B cell (primary cell): Measurements from ENCODE around the gene CORO1C. TPM values are rescaled to one million over a fixed set of nuclear protein-coding genes. Genes with fewer than 3 reads are reported as not detected.

Source experiments
- ATAC-seq: fragments of 200-7000 bp; cut with Tn5 transposase; one replicate; pipeline ENCODE4 v1.10.0; 2021; ENCODE audit warnings: low read depth, mild to moderate bottlenecking, moderate number of reproducible peaks, moderate library complexity
- CTCF ChIA-PET: fragments of 350-600 bp; sonication (Branson Sonifier 250); formaldehyde crosslinking; loops from one replicate; lab custom pipeline; 2021; ENCODE audit warnings: antibody characterized with exemption, inconsistent platforms; lab: Charles Lee
- POLR2A ChIA-PET: fragments of 350-600 bp; sonication (Branson Sonifier 250); formaldehyde crosslinking; loops from one replicate; lab custom pipeline; 2021; ENCODE audit warnings: antibody characterized with exemption; lab: Charles Lee
- DNase-seq: peaks from one replicate; pipeline ENCODE4 v3.0.0; 2013
- H2AFZ ChIP-seq: 2 replicates; pipeline ENCODE4 v1.6.1; 2012; ENCODE audit warnings: mild to moderate bottlenecking, low read depth, low read length; ENCODE audit not compliant: insufficient read depth, poor library complexity, severe bottlenecking
- H3K27ac ChIP-seq, 2 donors: 1 replicate in 1 of 2; 2 replicates in 1 of 2; pipeline ENCODE4 v1.5.1; 2012 to 2013; ENCODE audit warnings: low read length in 2 of 2, mild to moderate bottlenecking in 2 of 2, moderate library complexity in 1 of 2
- H3K27me3 ChIP-seq, 4 experiments: fragments of 200-600 bp in 1 of 4; sonication (generic) in 1 of 4; replicated peaks in 1 of 4; 1 replicate in 2 of 4; 2 replicates in 2 of 4; pipeline versions ENCODE4 v1.6.1 to v1.7.0; 2013 to 2016; ENCODE audit warnings: low read length in 3 of 4, mild to moderate bottlenecking in 2 of 4, mixed read lengths in 1 of 4, moderate library complexity in 1 of 4; ENCODE audit not compliant: insufficient read depth in 4 of 4, control insufficient read depth in 3 of 4; ENCODE audit errors: control extremely low read depth in 1 of 4
- H3K36me3 ChIP-seq, 2 experiments: replicated peaks in 1 of 2; 1 replicate in 1 of 2; 2 replicates in 1 of 2; pipeline versions ENCODE4 v1.6.1 to v1.7.1; 2013; ENCODE audit warnings: low read length in 1 of 2; ENCODE audit not compliant: insufficient read depth in 2 of 2, control insufficient read depth in 1 of 2; ENCODE audit errors: control extremely low read depth in 1 of 2, extremely low read depth in 1 of 2
- H3K4me1 ChIP-seq, 2 donors: fragments of 200-600 bp in 1 of 2; sonication (generic) in 1 of 2; 1 replicate in 1 of 2; 2 replicates in 1 of 2; pipeline versions ENCODE4 v1.5.1 to v1.6.1; 2013 to 2017; ENCODE audit warnings: low read length in 2 of 2; ENCODE audit not compliant: control insufficient read depth in 2 of 2, insufficient read depth in 2 of 2
- H3K4me2 ChIP-seq: replicated peaks from 2 replicates; pipeline ENCODE3; 2012; ENCODE audit warnings: mild to moderate bottlenecking, low read depth, low read length; ENCODE audit not compliant: poor library complexity, severe bottlenecking
- H3K4me3 ChIP-seq, 5 experiments: fragments of 200-600 bp in 1 of 5; sonication (generic) in 1 of 5; 1 replicate in 3 of 5; 2 replicates in 2 of 5; pipeline versions ENCODE4 v1.5.1 to v1.7.0; 2011 to 2016; ENCODE audit warnings: low read length in 4 of 5, mild to moderate bottlenecking in 4 of 5, low read depth in 2 of 5, control low read depth in 1 of 5, moderate library complexity in 1 of 5; ENCODE audit not compliant: insufficient read depth in 1 of 5; ENCODE audit errors: control extremely low read depth in 1 of 5, extremely low read depth in 1 of 5
- H3K79me2 ChIP-seq: fragments of 200-600 bp; sonication (generic); one replicate; pipeline ENCODE4 v1.6.0; 2016; ENCODE audit warnings: low read length; ENCODE audit not compliant: control insufficient read depth, insufficient read depth
- H3K9ac ChIP-seq: fragments of 200-600 bp; sonication (generic); 2 replicates; pipeline ENCODE4 v1.6.1; 2017; ENCODE audit warnings: mild to moderate bottlenecking, low read length, moderate library complexity
- H3K9me3 ChIP-seq, 3 donors: one replicate each; pipeline versions ENCODE4 v1.6.1 to v1.7.1; 2013; ENCODE audit warnings: low read length in 2 of 3; ENCODE audit not compliant: control insufficient read depth in 2 of 3, insufficient read depth in 1 of 3; ENCODE audit errors: control extremely low read depth in 1 of 3
- H4K20me1 ChIP-seq: 2 replicates; pipeline ENCODE4 v1.6.0; 2012; ENCODE audit warnings: mild to moderate bottlenecking, low read length; ENCODE audit not compliant: insufficient read depth, control insufficient read depth, poor library complexity, severe bottlenecking
- H3K27ac Mint-ChIP-seq: one replicate; pipeline ENCODE4 v1.8.0; 2021; ENCODE audit warnings: mixed read lengths
- H3K27me3 Mint-ChIP-seq: one replicate; pipeline ENCODE4 v1.8.0; 2021; ENCODE audit warnings: mixed read lengths
- H3K4me1 Mint-ChIP-seq: one replicate; pipeline ENCODE4 v1.8.0; 2021; ENCODE audit warnings: mixed read lengths
- H3K4me3 Mint-ChIP-seq: one replicate; pipeline ENCODE4 v1.8.0; 2021; ENCODE audit warnings: mixed read lengths
- H3K9me3 Mint-ChIP-seq: one replicate; pipeline ENCODE4 v1.8.0; 2022; ENCODE audit warnings: mixed read lengths; ENCODE audit not compliant: insufficient read depth
- EZH2 ChIP-seq: IDR thresholded peaks from 2 replicates; pipeline ENCODE4 v1.6.1; 2012; ENCODE audit warnings: borderline replicate concordance, low read depth, mild to moderate bottlenecking, moderate library complexity, low read length; ENCODE audit not compliant: insufficient read depth, poor library complexity, severe bottlenecking
- WGBS: methylation state at CpG from one replicate; pipeline ENCODE4 v1.1.5; 2013; ENCODE audit warnings: missing lambda C conversion rate; ENCODE audit not compliant: insufficient coverage; 5-methylcytosine and 5-hydroxymethylcytosine counted together
- intact Hi-C: fragments of 100-400 bp; cut with micrococcal nuclease; formaldehyde crosslinking; loops from one replicate; pipeline ENCODE4 v1.10.0; 2022
- polyA plus RNA-seq: library from polyadenylated mRNA; depleted of rRNA; stranded (reverse); fragments of >200 nt; gene quantifications from 2 replicates; pipeline ENCODE4 v1.2.3, GENCODE V29; 2012
- total RNA-seq, 2 donors: library from RNA; stranded (reverse); fragments of 120-200 nt in 1 of 2; gene quantifications; 1 replicate in 1 of 2; 2 replicates in 1 of 2; pipeline versions ENCODE4 v1.2.3 to v1.2.4, GENCODE V29; 2013 to 2022
- TF ChIP-seq, protein P1 (sequence below): fragments of 200-600 bp; IDR thresholded peaks from one replicate; pipeline ENCODE4 v1.8.0; 2022; ENCODE audit warnings: antibody characterized with exemption, mild to moderate bottlenecking

CORO1C gene
- total and polyA plus RNA-seq, 2 donors (not counting 1 experiment from before 2014, with no cell fraction given): 19.2 to 68.0 TPM

DNA sequence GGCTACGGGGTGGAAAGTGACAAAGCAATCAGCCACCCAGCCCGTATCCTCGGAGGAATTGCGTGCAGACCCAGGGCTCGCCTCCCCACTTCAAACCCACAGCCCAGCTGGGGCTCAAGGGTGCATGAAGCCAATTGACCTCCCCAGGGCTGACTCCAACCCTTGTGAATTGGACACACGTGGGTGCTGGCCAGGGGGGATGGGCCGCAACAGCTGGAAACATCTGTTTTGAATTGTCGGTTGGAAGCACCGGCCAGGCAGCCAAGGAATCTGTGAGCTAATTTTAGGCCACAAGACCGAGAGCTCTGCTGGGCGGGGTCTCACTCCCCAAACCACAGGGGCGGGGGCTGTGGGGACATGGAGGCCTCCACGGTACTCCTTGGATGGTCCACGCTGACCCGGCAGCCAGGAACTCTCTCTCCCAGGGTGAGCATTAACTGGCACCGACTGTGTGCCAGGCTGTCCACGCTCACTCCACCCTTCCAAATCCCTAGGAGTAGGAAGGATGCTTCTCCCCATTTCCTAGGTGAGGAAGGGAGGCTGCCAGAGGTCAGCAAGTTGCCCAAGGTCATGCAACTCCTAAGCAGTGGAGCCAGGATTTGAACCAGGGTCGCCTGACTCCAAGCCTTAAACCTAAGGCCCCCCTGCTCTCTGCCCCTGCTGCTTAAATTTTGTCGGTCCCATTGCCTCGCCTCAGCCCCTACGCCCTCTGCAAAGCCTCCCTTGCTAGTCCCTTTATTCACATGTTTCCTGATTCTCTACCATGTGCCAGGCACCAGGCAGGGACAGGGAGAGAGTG, 121.6 kb downstream of the CORO1C start:
- Mint-ChIP-seq H3K9me3 (no peaks in the 10 kb centered on the region), H3K27ac (peak overlapping the region; percentile 26), H3K27me3 (peaks cover 10% of the 10 kb centered on the region), H3K4me1 (peaks cover 24% of the 10 kb centered on the region), H3K4me3 (no peak overlapping the region)
- no peak overlapping the region for H3K4me2 ChIP-seq
- DNase-seq (no peak), ATAC-seq (no peak)
- no peaks in the 10 kb centered on the region for H3K79me2 ChIP-seq
- intact Hi-C loops: no loop called here
- WGBS: 19% methylated on average over 18 of the region's 21 CpGs
- no peak overlapping the region for H3K9ac ChIP-seq
- no peak for TF ChIP-seq EZH2
- TF ChIP-seq, protein P1, sequence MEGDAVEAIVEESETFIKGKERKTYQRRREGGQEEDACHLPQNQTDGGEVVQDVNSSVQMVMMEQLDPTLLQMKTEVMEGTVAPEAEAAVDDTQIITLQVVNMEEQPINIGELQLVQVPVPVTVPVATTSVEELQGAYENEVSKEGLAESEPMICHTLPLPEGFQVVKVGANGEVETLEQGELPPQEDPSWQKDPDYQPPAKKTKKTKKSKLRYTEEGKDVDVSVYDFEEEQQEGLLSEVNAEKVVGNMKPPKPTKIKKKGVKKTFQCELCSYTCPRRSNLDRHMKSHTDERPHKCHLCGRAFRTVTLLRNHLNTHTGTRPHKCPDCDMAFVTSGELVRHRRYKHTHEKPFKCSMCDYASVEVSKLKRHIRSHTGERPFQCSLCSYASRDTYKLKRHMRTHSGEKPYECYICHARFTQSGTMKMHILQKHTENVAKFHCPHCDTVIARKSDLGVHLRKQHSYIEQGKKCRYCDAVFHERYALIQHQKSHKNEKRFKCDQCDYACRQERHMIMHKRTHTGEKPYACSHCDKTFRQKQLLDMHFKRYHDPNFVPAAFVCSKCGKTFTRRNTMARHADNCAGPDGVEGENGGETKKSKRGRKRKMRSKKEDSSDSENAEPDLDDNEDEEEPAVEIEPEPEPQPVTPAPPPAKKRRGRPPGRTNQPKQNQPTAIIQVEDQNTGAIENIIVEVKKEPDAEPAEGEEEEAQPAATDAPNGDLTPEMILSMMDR: no peak
- no peak overlapping the region for H2AFZ ChIP-seq
- H3K9me3 ChIP-seq: peaks cover 0 to 4% (median 0%) of the 10 kb centered on the region in 3 donors
- H3K27ac ChIP-seq: no peak overlapping the region
- ChIA-PET CTCF (interaction anchor here (1.3 to 13.8 kb wide), 6 partner anchors 8 to 340 kb away, joined by 3 to 135 read pairs (median 8); no protein-coding TSS in a partner anchor), POLR2A (no interaction called here)
- H3K27me3 ChIP-seq: peaks cover 0 to 12% (median 2%) of the 10 kb centered on the region in 4 experiments
- H3K4me3 ChIP-seq: no peak overlapping the region
- no peaks in the 10 kb centered on the region for H4K20me1 ChIP-seq
- peaks cover 14 to 23% of the 10 kb centered on the region in 2 donors for H3K4me1 ChIP-seq
- H3K36me3 ChIP-seq: no peaks in the 10 kb centered on the region

DNA sequence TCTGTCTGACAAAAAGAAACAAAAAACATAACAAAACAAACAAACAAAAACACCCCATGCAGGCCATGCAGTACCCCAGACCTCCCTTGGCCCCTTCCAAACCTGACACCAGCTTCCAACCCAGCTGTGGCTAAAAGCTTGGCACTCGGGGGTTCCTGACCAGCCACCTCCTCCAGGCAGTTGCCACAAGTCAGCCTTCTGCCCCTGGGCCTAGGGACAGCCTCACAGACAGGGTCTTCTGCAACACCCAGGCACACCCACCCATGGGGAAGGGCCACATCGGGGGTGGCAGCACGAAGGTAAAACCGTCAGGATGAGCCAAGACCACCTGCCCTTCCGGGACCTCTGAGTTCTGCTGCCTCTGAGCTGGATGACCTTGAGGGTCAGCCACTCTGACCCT, 122.7 kb downstream of the CORO1C start:
- no peak overlapping the region for H3K4me3 ChIP-seq
- H3K27ac ChIP-seq: no peak overlapping the region
- WGBS: 86% methylated on average over 5 of the region's 5 CpGs
- intact Hi-C loops: no loop called here
- H3K9me3 Mint-ChIP-seq: no peaks in the 10 kb centered on the region
- ChIA-PET CTCF (interaction anchor here (1.0 to 13.7 kb wide), 4 partner anchors 9 to 196 kb away, joined by 3 to 102 read pairs (median 8); no protein-coding TSS in a partner anchor), POLR2A (no interaction called here)
- DNase-seq (no peak), ATAC-seq (no peak)
- no peak overlapping the region for H3K4me2 ChIP-seq
- peaks cover 0 to 4% (median 0%) of the 10 kb centered on the region in 3 donors for H3K9me3 ChIP-seq
- H3K4me1 ChIP-seq: peaks cover 11 to 21% of the 10 kb centered on the region in 2 donors
- no peaks in the 10 kb centered on the region for H3K36me3 ChIP-seq
- no peak overlapping the region for H3K9ac ChIP-seq
- TF ChIP-seq, protein P1: no peak
- TF ChIP-seq EZH2: no peak
- no peak overlapping the region for H2AFZ ChIP-seq
- no peaks in the 10 kb centered on the region for H3K79me2 ChIP-seq
- peaks cover 0 to 12% (median 2%) of the 10 kb centered on the region in 4 experiments for H3K27me3 ChIP-seq
- H3K27me3 Mint-ChIP-seq: peaks cover 10% of the 10 kb centered on the region
- H3K27ac Mint-ChIP-seq: no peak overlapping the region
- H3K4me1 Mint-ChIP-seq: peaks cover 19% of the 10 kb centered on the region
- no peaks in the 10 kb centered on the region for H4K20me1 ChIP-seq
- no peak overlapping the region for H3K4me3 Mint-ChIP-seq
